ENCODE data around the gene ZNF197. TPM values are rescaled to one million over a fixed set of nuclear protein-coding genes. Genes with fewer than 3 reads are reported as not detected.

Gene ZNF197
- total and polyA plus RNA-seq, 2 of the 13 experiments (the other 11 are each of a cell fraction or from before 2014, with no cell fraction given) = 1.8 to 6.8 TPM

- TF ChIP-seq, protein P1, sequence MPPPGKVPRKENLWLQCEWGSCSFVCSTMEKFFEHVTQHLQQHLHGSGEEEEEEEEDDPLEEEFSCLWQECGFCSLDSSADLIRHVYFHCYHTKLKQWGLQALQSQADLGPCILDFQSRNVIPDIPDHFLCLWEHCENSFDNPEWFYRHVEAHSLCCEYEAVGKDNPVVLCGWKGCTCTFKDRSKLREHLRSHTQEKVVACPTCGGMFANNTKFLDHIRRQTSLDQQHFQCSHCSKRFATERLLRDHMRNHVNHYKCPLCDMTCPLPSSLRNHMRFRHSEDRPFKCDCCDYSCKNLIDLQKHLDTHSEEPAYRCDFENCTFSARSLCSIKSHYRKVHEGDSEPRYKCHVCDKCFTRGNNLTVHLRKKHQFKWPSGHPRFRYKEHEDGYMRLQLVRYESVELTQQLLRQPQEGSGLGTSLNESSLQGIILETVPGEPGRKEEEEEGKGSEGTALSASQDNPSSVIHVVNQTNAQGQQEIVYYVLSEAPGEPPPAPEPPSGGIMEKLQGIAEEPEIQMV (CRISPR knock-in tag; IDR thresholded peaks at IDR 0.05; ENCODE audit: low read depth) = no peak
- TF ChIP-seq SALL1 (CRISPR knock-in tag; IDR thresholded peaks at IDR 0.05) (no peak), SP140L (CRISPR knock-in tag; IDR thresholded peaks at IDR 0.05; ENCODE audit: borderline replicate concordance) (no peak), ONECUT2 (CRISPR knock-in tag; IDR thresholded peaks at IDR 0.05) (no peak)
These were observed 34.2 kb downstream of the ZNF197 start (continued) for GRCh38 chr3:44659015-44659414.

DNA sequence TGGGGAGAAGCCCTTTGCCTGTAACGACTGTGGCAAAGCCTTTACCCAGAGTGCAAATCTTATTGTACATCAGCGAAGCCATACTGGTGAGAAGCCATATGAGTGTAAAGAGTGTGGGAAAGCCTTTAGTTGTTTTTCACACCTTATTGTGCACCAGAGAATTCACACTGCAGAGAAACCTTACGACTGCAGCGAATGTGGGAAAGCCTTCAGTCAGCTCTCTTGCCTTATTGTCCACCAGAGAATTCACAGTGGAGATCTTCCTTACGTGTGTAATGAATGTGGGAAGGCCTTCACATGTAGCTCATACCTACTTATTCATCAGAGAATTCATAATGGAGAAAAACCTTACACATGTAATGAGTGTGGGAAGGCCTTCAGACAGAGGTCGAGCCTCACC, 34.6 kb downstream of the ZNF197 start:
- H3K4me2 ChIP-seq (ENCODE audit: low read depth, low read length) = no peak overlapping the region
- no TSS peak for BruUV-seq (replicated peaks)
- ATAC-seq (no peak), DNase-seq (ENCODE audit: low spot score) (no peak), FAIRE-seq (no peak)
- WGBS (ENCODE audit: low lambda C conversion rate) = 9% methylated on average over 6 of the region's 6 CpGs
- H3K9ac ChIP-seq (ENCODE audit: insufficient read depth, low read depth, low read length) = no peak overlapping the region
- H3K27me3 ChIP-seq (ENCODE audit: control insufficient read depth in 1 of 2, insufficient read depth in 2 of 2, low read length in 2 of 2) = no peaks in the 10 kb centered on the region; a peak in 1 of 5 replicates
- no peaks in the 10 kb centered on the region for H4K20me1 ChIP-seq (ENCODE audit: insufficient read depth, low read length)
- ChIA-PET POLR2A (no interaction called here), CTCF (ENCODE audit: low intra/inter-chr PET ratio, low total read pairs) (no interaction called here)
- no peaks in the 10 kb centered on the region for H3K9me3 ChIP-seq (ENCODE audit: low read length)
- H3K4me3 ChIP-seq (replicated peaks in 1 of 3; ENCODE audit: insufficient read depth in 1 of 3, low read depth in 2 of 3, low read length in 3 of 3) = no peak overlapping the region
- no peaks in the 10 kb centered on the region for H3K36me3 ChIP-seq (replicated peaks in 1 of 2; ENCODE audit: control insufficient read depth in 1 of 2, insufficient read depth in 2 of 2, low read length in 2 of 2)
- H3K27ac ChIP-seq (ENCODE audit: extremely low read length, insufficient read depth, low read length) = no peak overlapping the region
- TF ChIP-seq RARG (CRISPR knock-in tag; IDR thresholded peaks at IDR 0.05; ENCODE audit: low read depth) = no peak
- no peak for TF ChIP-seq NRL (CRISPR knock-in tag; IDR thresholded peaks at IDR 0.05; ENCODE audit: borderline replicate concordance)
- no peak for TF ChIP-seq MTF1 (CRISPR knock-in tag; IDR thresholded peaks at IDR 0.05)
- TF ChIP-seq, protein P2, sequence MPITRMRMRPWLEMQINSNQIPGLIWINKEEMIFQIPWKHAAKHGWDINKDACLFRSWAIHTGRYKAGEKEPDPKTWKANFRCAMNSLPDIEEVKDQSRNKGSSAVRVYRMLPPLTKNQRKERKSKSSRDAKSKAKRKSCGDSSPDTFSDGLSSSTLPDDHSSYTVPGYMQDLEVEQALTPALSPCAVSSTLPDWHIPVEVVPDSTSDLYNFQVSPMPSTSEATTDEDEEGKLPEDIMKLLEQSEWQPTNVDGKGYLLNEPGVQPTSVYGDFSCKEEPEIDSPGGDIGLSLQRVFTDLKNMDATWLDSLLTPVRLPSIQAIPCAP (CRISPR knock-in tag; IDR thresholded peaks at IDR 0.05; ENCODE audit: low read depth) = no peak
- TF ChIP-seq AKAP8 (CRISPR knock-in tag; IDR thresholded peaks at IDR 0.05) = no peak
- H2AFZ ChIP-seq (ENCODE audit: low read length) = no peak overlapping the region
- intact Hi-C loops (cut with micrococcal nuclease; ENCODE audit: unreplicated experiment) = no loop called here
- in situ Hi-C loops (cut with HindIII; ENCODE audit: extremely low pct_ligation_motif_present, low pct_unique_long_range_greater_than_20kb) = no loop called here
- H3K4me1 ChIP-seq (ENCODE audit: insufficient read depth, low read length) = no peaks in the 10 kb centered on the region
- no peaks in the 10 kb centered on the region for H3K79me2 ChIP-seq (ENCODE audit: insufficient read depth, low read length)
